NCI-H128 (cell line): Measurements from ENCODE around the gene EIF2AK3.

ENCODE experiments used
- DNase-seq: peaks from one replicate; lab custom pipeline; 2025; ENCODE audit not compliant: unreplicated experiment; lab: John Stamatoyannopoulos, UW

Gene EIF2AK3

GRCh38 chr2:88545118-88545517 is 82.1 kb downstream of the EIF2AK3 start:
- no peak for DNase-seq

GRCh38 chr2:88543541-88544057 is 83.7 kb downstream of the EIF2AK3 start:
- DNase-seq = no peak

GRCh38 chr2:88542668-88543067 is 84.6 kb downstream of the EIF2AK3 start:
- DNase-seq = no peak

GRCh38 chr2:88540346-88540745 is 86.9 kb downstream of the EIF2AK3 start:
- no peak for DNase-seq

GRCh38 chr2:88538362-88538917 is 88.8 kb downstream of the EIF2AK3 start:
- DNase-seq = no peak

- no peak for DNase-seq
Measured at GRCh38 chr2:88537640-88538039, 89.6 kb downstream of the EIF2AK3 start.

- no peak for DNase-seq
Measured at GRCh38 chr2:88530081-88530480, 97.2 kb downstream of the EIF2AK3 start.

- no peak for DNase-seq
Measured at GRCh38 chr2:88521445-88522073, 105.7 kb downstream of the EIF2AK3 start.

GRCh38 chr2:88517759-88518201 is 109.5 kb downstream of the EIF2AK3 start:
- DNase-seq = peak; percentile 5
